G401 (cell line): ENCODE data around the gene FLNC. TPM values are rescaled to one million over a fixed set of nuclear protein-coding genes. Genes with fewer than 3 reads are reported as not detected.
A peak's percentile ranks its signal among the peaks of the same experiment; 100 is the strongest.

ENCODE experiments used
- DNase-seq: peaks from one replicate; pipeline ENCODE4 v3.0.0-alpha.2; 2015; ENCODE audit warnings: low spot score
- in situ Hi-C: cut with HindIII; loops from 2 replicates; pipeline ENCODE4 v1.10.0; 2016; ENCODE audit warnings: low sequenced_read_pairs, mixed read lengths
- total RNA-seq: library from RNA; depleted of rRNA; stranded (reverse); fragments of >200 nt; shearing (Covaris generic); gene quantifications from 2 replicates; pipeline ENCODE4 v1.2.3, GENCODE V29; 2014; rRNA removed

FLNC gene
- 211 and 231 TPM in 2 replicates for total RNA-seq

- no peak for DNase-seq
- in situ Hi-C loops = no loop called here
These were observed at the start of gene FLNC for GRCh38 chr7:128830231-128831177. FLNC (plus strand) TSS chr7:128830406; CDS start chr7:128830638, 232 bp downstream.

- in situ Hi-C loops = no loop called here
- no peak for DNase-seq
These were observed 49.1 kb upstream of the FLNC start for GRCh38 chr7:128781126-128781525.

GRCh38 chr7:128781851-128782250 is 48.4 kb upstream of the FLNC start:
- in situ Hi-C loops = no loop called here
- no peak for DNase-seq

GRCh38 chr7:128783143-128783861 is 46.9 kb upstream of the FLNC start:
- in situ Hi-C loops = no loop called here
- DNase-seq = peak; percentile 46

GRCh38 chr7:128785738-128786137 is 44.5 kb upstream of the FLNC start:
- in situ Hi-C loops = no loop called here

GRCh38 chr7:128788446-128789412 is 41.5 kb upstream of the FLNC start:
- DNase-seq = no peak
- in situ Hi-C loops = no loop called here

More at GRCh38 chr7:128785738-128786137, 44.5 kb upstream of the FLNC start:
- DNase-seq = no peak

GRCh38 chr7:128790315-128791041 is 39.7 kb upstream of the FLNC start:
- peak; percentile 26 for DNase-seq
- in situ Hi-C loops = no loop called here

- in situ Hi-C loops = no loop called here
- DNase-seq = peak; percentile 76
These were observed 38.9 kb upstream of the FLNC start, which contains the start of gene CCDC136 for GRCh38 chr7:128791121-128791971. CCDC136 (plus strand) TSS chr7:128791968; CDS start chr7:128792412, 444 bp downstream.

GRCh38 chr7:128791972-128792327 is 38.3 kb upstream of the FLNC start:
- peak; percentile 37 for DNase-seq

GRCh38 chr7:128792471-128793180 is 37.6 kb upstream of the FLNC start:
- DNase-seq = peak; percentile 83
- in situ Hi-C loops = no loop called here

More at GRCh38 chr7:128791972-128792327, 38.3 kb upstream of the FLNC start:
- in situ Hi-C loops = no loop called here

- DNase-seq = no peak
- in situ Hi-C loops = no loop called here
These were observed 37.0 kb upstream of the FLNC start for GRCh38 chr7:128793181-128793547.

- in situ Hi-C loops = no loop called here
- peak; percentile 37 for DNase-seq
These were observed 36.2 kb upstream of the FLNC start for GRCh38 chr7:128794020-128794419.

- in situ Hi-C loops = no loop called here
- DNase-seq = no peak
These were observed 35.8 kb upstream of the FLNC start for GRCh38 chr7:128794436-128794835.

GRCh38 chr7:128795129-128795528 is 35.1 kb upstream of the FLNC start:
- in situ Hi-C loops = no loop called here
- DNase-seq = no peak

- no peak for DNase-seq
- in situ Hi-C loops = no loop called here
These were observed 33.9 kb upstream of the FLNC start for GRCh38 chr7:128796327-128796726.

- in situ Hi-C loops = no loop called here
These were observed 30.8 kb upstream of the FLNC start for GRCh38 chr7:128799451-128799850.

GRCh38 chr7:128800567-128800966 is 29.6 kb upstream of the FLNC start:
- DNase-seq = no peak
- in situ Hi-C loops = no loop called here

More at GRCh38 chr7:128799451-128799850, 30.8 kb upstream of the FLNC start:
- no peak for DNase-seq
